DND-41 (cell line): ENCODE results near the gene GNB2.

Experiments used
- ATAC-seq: fragments of 200-7000 bp; cut with Tn5 transposase; 3 replicates; pipeline ENCODE4 v1.9.1; 2021; ENCODE audit warnings: low read depth; ENCODE audit not compliant: insufficient read depth
- DNase-seq: peaks from one replicate; pipeline ENCODE4 v3.0.0-alpha.2; 2020
- H2AFZ ChIP-seq: 2 replicates; pipeline ENCODE4 v1.6.0; 2012; ENCODE audit warnings: low read depth, low read length
- H3K27ac ChIP-seq: 2 replicates; pipeline ENCODE4 v1.5.1; 2012; ENCODE audit warnings: low read length, inconsistent platforms
- H3K27me3 ChIP-seq: fragments of 200-600 bp; sonication (generic); 2 replicates; pipeline ENCODE4 v1.6.0; 2012; ENCODE audit warnings: low read length, mild to moderate bottlenecking, inconsistent platforms; ENCODE audit not compliant: insufficient read depth, poor library complexity
- H3K36me3 ChIP-seq: 2 replicates; pipeline ENCODE4 v1.5.1; 2012; ENCODE audit warnings: low read length, inconsistent platforms; ENCODE audit not compliant: insufficient read depth
- H3K4me1 ChIP-seq: 2 replicates; pipeline ENCODE4 v1.5.1; 2012; ENCODE audit warnings: mild to moderate bottlenecking, low read length; ENCODE audit not compliant: insufficient read depth
- H3K4me2 ChIP-seq: 2 replicates; pipeline ENCODE4 v1.6.0; 2012; ENCODE audit warnings: mild to moderate bottlenecking, moderate library complexity, low read length, inconsistent platforms; ENCODE audit not compliant: insufficient read depth
- H3K4me3 ChIP-seq, 2 experiments: fragments of 200-600 bp in 1 of 2; shearing (Covaris generic) in 1 of 2; 2 replicates each; pipeline ENCODE4 v1.5.1; 2012 to 2016; ENCODE audit warnings: inconsistent platforms in 2 of 2, low read length in 2 of 2, mild to moderate bottlenecking in 2 of 2, low read depth in 1 of 2, moderate library complexity in 1 of 2
- H3K79me2 ChIP-seq: 2 replicates; pipeline ENCODE4 v1.6.0; 2012; ENCODE audit warnings: low read length, inconsistent platforms; ENCODE audit not compliant: insufficient read depth
- H3K9ac ChIP-seq: 2 replicates; pipeline ENCODE4 v1.6.0; 2012; ENCODE audit warnings: low read depth, mild to moderate bottlenecking, inconsistent platforms, low read length, moderate library complexity
- H3K9me3 ChIP-seq: 2 replicates; pipeline ENCODE4 v1.5.1; 2012; ENCODE audit warnings: low read length, moderate library complexity, mild to moderate bottlenecking, inconsistent platforms; ENCODE audit not compliant: insufficient read depth, severe bottlenecking
- H4K20me1 ChIP-seq: 2 replicates; pipeline ENCODE4 v1.6.0; 2012; ENCODE audit warnings: low read length; ENCODE audit not compliant: insufficient read depth
- EZH2 ChIP-seq: IDR thresholded peaks from 3 replicates; pipeline ENCODE4 v1.6.1; 2012; ENCODE audit warnings: borderline replicate concordance, low read depth, mild to moderate bottlenecking, moderate library complexity, low read length, inconsistent platforms; ENCODE audit not compliant: severe bottlenecking
- TF ChIP-seq, protein P1 (sequence below): IDR thresholded peaks from 2 replicates; pipeline ENCODE4 v1.5.1; 2012; ENCODE audit warnings: borderline replicate concordance, low read length, moderate library complexity, mild to moderate bottlenecking; ENCODE audit not compliant: poor library complexity, severe bottlenecking; ENCODE audit errors: extremely low read depth

Gene GNB2

DNA sequence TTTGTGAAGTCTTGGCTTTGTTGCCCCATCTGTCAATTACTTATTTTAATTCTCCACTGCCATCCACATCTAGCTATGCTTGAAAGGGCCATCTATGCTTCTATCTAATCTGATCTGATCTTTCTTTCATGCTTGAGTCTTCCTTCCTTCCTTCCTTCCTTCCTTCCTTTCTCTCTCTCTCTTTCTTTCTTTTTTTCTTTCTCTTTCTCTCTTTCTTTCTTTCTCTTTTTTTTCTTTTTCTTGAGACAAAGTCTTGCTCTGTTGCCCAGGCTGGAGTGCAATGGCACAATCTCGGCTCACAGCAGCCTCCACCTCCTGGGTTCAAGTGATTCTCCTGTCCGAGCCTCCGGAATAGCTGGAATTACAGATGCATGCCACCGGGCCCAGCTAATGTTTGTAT, 43.5 kb upstream of the GNB2 start:
- H2AFZ ChIP-seq = no peak overlapping the region
- H3K4me3 ChIP-seq = no peak overlapping the region
- no peak overlapping the region for H3K4me2 ChIP-seq
- no peak for ATAC-seq
- H3K79me2 ChIP-seq = no peaks in the 10 kb centered on the region
- DNase-seq = no peak
- peaks cover 6% of the 10 kb centered on the region for H3K27me3 ChIP-seq
- H3K9ac ChIP-seq = no peak overlapping the region
- H3K36me3 ChIP-seq = no peaks in the 10 kb centered on the region
- H3K9me3 ChIP-seq = no peaks in the 10 kb centered on the region
- no peak for TF ChIP-seq EZH2
- TF ChIP-seq, protein P1, sequence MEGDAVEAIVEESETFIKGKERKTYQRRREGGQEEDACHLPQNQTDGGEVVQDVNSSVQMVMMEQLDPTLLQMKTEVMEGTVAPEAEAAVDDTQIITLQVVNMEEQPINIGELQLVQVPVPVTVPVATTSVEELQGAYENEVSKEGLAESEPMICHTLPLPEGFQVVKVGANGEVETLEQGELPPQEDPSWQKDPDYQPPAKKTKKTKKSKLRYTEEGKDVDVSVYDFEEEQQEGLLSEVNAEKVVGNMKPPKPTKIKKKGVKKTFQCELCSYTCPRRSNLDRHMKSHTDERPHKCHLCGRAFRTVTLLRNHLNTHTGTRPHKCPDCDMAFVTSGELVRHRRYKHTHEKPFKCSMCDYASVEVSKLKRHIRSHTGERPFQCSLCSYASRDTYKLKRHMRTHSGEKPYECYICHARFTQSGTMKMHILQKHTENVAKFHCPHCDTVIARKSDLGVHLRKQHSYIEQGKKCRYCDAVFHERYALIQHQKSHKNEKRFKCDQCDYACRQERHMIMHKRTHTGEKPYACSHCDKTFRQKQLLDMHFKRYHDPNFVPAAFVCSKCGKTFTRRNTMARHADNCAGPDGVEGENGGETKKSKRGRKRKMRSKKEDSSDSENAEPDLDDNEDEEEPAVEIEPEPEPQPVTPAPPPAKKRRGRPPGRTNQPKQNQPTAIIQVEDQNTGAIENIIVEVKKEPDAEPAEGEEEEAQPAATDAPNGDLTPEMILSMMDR = no peak
- no peaks in the 10 kb centered on the region for H4K20me1 ChIP-seq
- H3K4me1 ChIP-seq = peaks cover 18% of the 10 kb centered on the region
- no peak overlapping the region for H3K27ac ChIP-seq

GRCh38 chr7:100632951-100633717, 40.4 kb upstream of the GNB2 start:
- DNase-seq (no peak), ATAC-seq (no peak)
- no peak overlapping the region for H3K27ac ChIP-seq
- H3K27me3 ChIP-seq = peaks cover 6% of the 10 kb centered on the region
- TF ChIP-seq EZH2 = peak; percentile 30
- TF ChIP-seq, protein P1 = no peak
- H3K79me2 ChIP-seq = no peaks in the 10 kb centered on the region
- no peak overlapping the region for H2AFZ ChIP-seq
- no peak overlapping the region for H3K9ac ChIP-seq
- no peaks in the 10 kb centered on the region for H4K20me1 ChIP-seq
- H3K9me3 ChIP-seq = no peaks in the 10 kb centered on the region
- no peaks in the 10 kb centered on the region for H3K36me3 ChIP-seq
- H3K4me1 ChIP-seq = no peaks in the 10 kb centered on the region
- H3K4me2 ChIP-seq = no peak overlapping the region
- no peak overlapping the region for H3K4me3 ChIP-seq

DNA sequence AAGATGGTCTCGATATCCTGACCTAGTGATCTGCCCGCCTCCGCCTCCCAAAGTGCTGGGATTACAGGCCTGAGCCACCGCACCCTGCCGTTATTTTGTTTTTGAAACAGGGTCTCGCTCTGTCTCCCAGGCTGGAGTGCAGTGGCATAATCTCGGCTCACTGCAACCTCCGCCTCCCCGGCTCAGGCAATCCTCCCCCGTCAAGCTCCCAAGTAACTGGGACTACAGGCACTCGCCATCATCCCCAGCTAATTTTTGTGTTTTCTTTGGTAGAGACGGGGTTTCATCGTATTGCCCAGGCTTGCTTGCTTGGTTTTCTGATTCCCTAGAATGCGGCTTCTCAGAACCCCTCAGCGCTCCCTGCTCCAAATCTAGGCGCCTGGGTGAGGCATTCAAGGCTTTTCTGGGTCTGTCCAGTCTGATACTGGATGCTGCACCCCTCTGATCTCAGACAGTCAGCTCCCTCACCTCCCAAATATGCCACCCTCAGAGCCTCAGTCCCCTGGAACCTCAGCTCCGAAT, 33.5 kb upstream of the GNB2 start:
- H3K27me3 ChIP-seq = no peaks in the 10 kb centered on the region
- no peak overlapping the region for H3K27ac ChIP-seq
- H3K79me2 ChIP-seq = no peaks in the 10 kb centered on the region
- ATAC-seq = no peak
- no peak for DNase-seq
- H3K4me1 ChIP-seq = no peaks in the 10 kb centered on the region
- no peaks in the 10 kb centered on the region for H3K36me3 ChIP-seq
- no peak overlapping the region for H3K9ac ChIP-seq
- TF ChIP-seq, protein P1 = no peak
- TF ChIP-seq EZH2 = no peak
- H3K4me2 ChIP-seq = no peak overlapping the region
- H3K9me3 ChIP-seq = no peaks in the 10 kb centered on the region
- H2AFZ ChIP-seq = no peak overlapping the region
- H3K4me3 ChIP-seq = no peak overlapping the region
- H4K20me1 ChIP-seq = no peaks in the 10 kb centered on the region
